GM21360 (cell line): ENCODE results near the gene IL12B.
A peak's percentile ranks its signal among the peaks of the same experiment; 100 is the strongest.
"Not testable (repeated sequence)": the region's sequence is repeated elsewhere in the genome, so short reads cannot be mapped to it uniquely, and the experiment has no call there.

Experiments
- ATAC-seq: cut with Tn5 transposase; IDR thresholded peaks from one replicate; pipeline ENCODE4 v1.9.1; 2021; ENCODE audit warnings: mild to moderate bottlenecking, moderate library complexity; ENCODE audit not compliant: unreplicated experiment

Gene IL12B

DNA sequence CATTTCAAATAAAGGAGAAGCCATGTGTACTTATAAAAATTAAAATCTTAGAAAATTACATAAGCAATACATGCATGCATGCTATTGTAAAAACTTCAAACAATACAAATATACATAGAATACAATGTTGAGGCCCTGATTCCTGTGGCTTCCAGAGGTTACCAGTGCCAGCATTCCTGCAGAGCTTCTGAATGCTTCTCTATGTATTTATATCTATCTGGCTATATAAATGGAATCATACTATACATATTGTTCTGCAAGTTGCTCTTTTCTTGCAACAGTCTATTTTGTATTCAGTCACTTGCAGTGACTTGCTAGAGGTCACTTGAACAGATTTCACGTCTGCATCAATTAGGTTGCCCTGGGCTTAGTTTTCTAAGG is 3.2 kb upstream of the IL12B start:
- ATAC-seq, result no peak

DNA sequence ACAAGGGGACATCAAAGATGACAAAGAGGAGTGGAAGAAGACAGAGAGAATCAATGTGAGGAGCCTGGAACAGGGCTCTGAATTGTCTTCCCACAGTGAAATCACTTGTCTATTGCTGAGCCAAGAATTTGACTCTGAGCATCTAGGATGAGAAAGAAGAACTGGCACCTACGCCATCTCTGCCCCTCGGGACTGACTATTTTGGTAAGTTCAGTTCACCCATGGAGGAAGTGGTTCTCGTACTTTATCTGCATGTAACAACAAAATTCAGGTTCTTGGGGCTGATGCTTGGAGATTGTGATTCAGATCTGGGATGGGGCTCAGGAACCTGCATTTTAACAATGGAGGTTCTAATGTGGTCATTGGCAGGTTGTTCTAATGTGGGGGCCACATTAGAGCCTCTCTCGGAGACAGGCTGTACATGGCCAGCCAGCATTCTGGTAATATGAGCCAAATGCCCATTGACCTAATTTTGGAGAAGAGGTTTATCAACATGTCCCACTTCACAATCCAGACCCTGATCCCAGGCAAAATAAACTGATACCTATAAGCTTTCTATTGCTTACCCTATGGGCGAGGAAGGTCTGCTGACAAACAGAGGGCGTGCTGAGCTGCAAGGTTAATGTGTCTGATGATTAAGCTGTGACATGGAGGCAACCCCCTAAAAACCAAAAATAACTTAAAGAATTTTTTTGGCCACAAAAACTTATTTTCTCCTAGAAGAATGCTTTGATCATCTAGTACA is 2.7 kb upstream of the IL12B start:
- ATAC-seq, result no peak

DNA sequence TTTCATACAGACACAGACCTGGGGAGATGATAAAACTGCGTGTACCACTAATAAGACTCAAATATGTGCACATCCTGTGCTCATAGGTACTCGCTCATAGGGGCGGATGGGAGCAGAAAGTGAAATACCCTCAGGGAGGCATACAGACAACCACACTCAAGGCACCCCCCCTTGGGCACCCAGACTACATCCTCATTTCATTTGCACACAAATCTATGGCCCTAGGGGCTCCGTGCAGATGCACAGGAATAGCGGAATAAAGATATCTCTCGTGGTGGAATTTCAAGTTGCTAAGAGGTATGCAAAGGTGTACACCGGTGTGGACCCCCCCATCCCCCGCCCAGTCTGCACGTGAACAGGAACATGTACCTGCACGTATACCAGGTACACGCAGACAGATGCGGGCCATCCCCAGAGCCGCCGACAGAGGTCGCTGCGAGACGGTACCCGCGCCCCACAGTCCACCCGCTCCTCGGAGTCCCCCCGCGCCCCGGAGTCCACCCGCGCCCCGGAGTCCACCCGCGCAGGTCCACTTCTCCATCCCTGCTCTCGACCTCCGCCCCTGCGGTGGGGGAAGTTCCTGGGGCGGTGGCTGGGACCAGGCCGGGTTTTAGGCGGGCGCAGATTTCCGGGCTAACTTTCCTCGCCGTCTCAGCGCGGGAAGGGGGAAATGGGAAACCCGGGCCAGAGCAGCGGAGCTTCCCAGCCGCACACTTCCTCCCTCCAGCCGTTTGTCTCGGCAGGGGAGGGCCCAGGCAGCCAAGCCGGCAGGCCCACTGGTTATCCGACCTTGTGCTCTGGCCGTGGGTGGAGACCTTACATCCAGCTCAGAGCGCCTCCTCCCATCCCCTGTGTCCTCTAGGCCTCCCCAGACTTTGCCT is 1.0 kb upstream of the IL12B start:
- peak; percentile 60 for ATAC-seq

DNA sequence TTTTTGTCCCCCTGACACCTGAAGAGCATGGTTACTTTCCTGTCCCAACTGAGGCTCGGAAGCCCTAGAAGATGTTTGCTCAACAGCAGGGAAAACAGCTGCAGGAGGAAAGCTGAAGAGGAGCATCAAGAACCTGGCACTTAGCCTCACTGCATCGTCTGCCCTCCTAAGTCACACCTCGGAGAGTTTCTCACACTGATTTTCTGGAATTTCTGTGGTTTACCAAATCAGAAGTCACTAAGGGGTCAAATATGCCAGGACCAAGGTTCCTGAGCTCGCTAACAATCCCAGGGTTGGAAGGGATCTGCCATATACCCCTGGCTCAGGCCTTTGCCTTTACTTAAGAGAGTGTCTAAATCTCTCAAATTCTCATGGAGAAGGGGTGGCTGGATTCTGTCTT is 5.3 kb downstream of the IL12B start:
- no peak for ATAC-seq

DNA sequence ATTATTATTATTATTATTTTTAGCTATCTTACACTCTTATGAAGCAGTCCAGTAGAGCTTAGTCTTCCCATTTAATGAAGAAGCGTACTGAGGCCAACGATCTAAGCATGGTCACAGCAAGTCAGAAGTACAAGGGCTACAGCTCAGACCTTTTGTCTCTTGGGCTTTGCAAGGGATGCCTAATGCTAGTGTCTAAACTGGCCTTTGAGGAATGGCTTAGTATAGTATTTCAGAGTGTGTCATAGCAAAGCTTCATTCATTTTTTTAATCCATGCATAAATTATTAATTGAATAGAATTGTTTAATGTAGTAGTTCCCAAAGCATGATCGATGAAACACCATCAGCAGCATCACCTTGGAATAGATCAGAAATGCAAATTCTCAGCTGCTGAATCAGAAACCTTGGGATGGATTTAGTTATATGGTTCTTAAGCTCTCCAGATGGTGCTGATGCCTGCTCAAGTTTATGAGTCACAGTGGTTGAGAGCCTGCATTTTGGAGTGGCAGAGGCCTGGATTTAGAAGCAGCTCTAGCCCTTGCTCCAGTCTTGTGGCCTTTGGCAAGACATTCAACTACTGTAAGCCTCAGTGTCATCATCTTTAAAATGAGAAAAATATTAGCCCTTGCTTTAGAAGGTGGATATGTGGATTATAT is 6.1 kb downstream of the IL12B start:
- no peak for ATAC-seq

DNA sequence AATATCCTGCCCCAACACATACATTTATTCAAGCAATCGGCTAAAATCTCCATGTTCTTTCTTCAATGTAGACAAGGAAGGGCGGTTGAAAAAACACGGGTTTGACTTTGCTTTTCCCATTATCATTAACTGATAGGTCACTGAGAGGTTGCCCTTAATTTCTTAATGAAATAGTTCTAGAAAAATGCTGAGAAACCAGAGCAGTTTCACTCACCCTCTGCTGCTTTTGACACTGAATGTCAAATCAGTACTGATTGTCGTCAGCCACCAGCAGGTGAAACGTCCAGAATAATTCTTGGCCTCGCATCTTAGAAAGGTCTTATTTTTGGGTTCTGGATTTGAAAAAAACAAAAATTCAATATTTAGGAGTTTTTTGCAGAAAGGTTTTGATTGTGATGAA is 8.1 kb downstream of the IL12B start:
- no peak for ATAC-seq

DNA sequence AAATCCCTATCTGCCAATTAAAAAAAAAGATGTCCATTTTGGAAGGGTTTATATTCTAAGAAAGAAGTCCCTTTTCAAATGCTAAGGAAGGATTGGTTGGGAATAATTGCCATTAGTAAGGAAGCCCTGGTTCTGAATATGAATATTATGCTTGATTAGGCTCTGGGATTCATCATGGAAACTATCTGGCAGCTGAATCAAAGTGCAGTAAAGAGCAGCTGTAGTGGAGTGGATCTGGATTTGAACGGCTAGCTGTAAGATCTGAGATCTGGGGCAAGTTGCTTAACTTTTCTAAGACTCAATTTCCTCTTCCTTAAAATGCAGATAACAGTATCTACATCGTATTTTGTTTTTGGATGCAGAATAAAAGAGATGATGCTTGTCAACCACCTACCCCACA is 10.5 kb downstream of the IL12B start:
- no peak for ATAC-seq

DNA sequence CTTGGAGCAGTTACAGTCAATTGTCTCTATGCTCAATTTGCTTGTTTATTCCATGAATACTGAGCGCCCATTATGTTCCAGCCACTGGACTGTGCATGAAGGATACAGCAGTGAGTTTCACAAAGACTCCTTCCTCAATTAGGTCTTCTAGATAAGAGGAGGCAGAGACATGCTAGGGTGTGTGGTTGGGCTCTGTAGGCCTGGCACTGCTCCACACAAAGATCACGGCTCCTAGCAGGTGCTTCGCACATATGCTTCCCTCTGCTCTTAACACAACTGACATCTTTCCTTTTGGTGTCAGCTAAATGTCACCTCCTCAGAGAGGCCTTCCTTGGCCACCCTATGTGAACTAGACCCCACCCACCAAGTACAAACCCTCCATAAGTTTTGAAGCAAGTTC is 10.9 kb downstream of the IL12B start:
- no peak for ATAC-seq

DNA sequence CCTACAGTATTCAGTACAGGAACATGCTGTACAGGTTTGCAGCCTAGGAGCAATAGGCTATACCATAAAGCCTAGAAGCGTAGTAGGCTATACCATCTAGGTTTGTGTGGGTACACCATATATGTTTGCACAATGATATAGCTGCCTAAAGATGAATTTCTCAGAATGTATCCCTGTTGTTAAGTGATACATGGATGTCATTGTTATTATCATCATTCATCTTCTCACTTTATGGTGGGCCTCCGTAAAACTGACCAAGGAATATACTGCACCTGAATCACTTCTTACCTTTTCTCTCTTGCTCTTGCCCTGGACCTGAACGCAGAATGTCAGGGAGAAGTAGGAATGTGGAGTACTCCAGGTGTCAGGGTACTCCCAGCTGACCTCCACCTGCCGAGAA is 11.8 kb downstream of the IL12B start:
- ATAC-seq, result no peak

DNA sequence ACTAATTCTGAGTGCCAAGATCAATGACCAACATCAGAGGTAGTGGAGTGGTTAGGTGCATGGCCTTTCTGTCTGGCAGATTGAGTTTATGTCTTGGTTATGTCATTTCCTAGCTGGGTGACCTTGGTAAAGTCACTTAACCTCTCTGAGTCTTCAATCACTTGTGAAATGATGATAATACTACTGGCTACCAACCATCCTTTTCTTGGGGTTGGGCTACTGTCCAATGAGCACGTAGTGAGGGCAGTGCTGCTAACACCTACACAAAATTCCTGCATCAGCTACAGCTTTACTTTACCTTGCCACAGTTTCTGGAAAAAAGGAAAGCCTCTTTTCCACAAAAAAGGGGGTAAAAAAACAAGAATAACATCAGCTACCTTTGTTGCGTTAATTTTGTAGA is 12.4 kb downstream of the IL12B start:
- no peak for ATAC-seq

DNA sequence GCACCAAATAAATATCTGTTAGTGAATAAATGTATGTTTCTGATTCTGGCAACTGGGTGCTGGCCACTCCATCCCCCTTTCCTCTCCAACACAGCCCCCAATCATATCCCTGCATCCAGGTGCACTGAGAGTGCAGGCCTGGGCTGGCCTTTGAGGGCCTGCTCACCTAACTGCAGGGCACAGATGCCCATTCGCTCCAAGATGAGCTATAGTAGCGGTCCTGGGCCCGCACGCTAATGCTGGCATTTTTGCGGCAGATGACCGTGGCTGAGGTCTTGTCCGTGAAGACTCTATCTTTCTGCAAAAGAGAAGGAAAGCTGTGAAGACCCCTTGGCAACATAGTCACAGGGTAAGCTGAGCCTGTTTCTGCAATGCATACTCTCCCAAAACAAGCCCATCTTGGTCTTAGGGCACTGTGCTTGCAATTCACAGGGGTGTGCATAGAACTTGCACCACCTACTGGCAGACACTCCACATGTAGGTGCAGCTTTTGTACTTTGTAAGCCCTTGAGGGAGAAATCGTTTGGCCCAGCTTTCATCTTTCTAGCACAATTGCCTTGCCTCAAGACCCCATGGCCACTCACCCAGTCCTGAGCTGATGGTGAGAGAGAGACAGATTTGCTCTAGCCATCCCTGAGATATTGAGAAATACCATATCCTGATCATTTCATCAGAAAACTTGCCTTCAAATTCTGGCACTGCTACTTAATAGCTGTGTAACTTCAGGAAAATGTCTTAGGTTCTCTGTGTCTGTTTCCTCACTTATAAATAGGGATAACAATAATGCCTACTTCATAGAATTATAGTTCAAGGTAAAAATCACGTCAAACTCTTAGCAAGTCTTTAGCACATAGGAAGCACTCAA is 13.5 kb downstream of the IL12B start:
- ATAC-seq, result no peak

DNA sequence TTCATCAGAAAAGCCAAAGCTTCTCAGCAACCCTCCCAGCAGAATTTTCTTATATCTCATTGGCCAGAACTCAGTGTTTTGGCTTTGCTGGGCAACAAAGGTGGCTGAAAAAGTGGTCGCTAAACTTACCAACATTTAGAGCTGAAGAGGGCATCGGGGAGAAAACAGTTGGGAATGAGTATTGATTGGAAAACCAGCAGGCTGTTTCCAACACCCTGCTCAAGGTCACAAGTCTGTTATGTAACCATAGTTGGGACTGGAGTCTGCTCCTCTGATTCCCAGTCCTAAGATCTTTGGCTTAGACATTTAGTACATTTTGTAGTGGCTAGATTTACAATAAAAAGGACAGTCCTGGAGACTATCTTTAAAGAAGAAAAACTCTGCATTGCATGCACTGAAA is 17.1 kb downstream of the IL12B start:
- ATAC-seq, result no peak

DNA sequence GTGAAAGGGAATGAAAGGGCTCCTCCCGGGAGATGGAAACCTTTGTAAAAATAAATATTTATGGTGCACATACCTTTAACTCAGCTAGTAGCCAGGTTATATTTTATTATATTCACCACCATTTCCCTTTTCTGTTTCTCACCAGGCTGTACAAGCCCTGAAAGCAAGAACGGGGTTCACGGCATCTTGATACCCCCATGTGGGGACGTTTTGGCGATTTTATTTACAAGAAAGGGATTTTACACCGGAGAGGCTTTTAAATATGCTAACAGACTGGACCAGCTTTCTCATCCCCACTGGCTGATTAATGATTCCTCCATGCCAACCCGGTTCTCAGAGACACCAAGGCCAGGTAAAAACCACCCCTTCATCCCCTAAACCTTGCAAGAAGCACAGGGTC is 19.2 kb downstream of the IL12B start:
- ATAC-seq, result no peak

DNA sequence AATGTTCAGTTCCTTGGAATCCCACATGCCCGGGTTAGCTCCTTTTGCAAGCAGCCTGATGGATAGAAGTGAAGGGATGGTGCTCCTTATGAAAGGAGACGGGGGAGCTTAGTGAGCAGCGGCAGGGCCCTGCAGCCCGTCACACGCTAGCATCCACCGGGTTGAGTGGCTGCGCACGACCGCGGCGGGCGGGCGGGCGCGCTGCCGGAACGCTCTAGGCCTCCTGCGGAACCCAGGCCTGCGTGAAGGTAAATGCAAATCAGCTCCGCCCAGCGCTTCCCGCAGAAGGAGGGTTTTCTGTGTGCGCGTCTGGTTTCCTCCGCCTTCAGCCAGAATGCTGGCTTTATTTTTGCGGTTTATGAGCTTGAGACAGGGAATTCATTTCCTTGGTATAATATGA is 19.8 kb downstream of the IL12B start:
- ATAC-seq, result no peak

DNA sequence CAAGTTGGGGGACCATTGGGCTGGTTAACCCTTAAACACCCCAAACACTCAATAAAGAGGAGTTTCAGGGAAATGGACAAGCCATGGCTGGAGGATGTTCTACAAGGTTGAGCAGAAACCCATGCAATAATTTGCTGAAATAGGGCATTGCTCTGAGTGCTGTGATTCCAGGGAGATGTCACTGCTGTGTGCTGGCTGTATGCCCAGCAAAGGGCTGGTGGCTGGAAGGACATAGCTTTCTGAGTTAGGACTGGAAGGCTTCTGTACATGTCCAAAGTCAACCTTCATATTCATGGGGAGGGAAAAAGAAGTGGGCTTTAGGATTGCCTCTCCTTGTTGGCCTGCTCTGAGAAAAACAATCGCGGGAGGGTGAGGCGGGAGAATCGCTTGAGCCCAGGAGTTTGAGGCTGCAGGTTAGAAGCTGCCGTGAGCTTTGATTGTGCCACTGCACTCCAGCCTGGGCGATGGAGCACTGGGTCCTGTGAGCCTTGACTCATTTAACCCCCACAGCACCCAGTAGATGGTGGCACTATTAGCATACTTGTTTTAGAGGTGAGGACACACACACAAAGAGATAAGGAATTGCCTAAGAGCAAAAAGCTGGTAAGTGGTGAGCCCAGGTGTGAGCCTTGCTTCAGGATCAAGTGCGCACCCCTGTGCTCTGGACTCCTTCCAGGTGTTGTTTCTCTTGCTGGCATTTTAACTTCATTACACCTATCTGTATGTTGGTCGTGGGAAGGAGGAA is 20.4 kb downstream of the IL12B start:
- no peak for ATAC-seq

DNA sequence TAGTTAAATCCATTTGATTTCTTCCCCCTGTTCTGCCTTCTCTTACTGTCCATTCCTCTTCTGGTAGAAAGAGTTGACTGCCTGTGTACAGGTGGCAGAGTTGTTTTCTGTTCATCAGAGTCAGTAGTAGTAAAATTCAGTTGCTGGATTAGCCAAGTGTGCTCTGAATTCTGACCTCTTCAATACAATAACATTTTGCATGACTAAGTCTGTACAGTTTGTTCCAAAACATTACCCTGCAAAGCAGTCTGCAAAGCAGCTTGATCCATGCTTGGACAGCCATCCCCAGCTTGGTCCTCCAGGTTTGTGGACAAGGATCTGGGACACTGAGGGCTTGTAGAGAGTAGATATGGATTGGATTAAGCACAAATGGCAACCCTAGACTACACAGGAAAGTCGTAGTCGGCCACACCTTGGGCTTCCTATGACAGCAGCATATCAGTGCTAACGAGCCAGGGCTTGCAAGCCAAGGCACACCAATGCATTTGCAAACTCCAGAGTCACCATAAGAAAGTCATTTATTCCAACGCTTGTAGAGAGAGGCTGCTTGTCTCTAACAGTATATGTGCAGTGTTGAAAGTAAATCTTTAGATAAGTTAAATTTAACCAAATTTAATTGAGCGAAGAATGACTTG is 25.2 kb downstream of the IL12B start:
- ATAC-seq, result no peak

DNA sequence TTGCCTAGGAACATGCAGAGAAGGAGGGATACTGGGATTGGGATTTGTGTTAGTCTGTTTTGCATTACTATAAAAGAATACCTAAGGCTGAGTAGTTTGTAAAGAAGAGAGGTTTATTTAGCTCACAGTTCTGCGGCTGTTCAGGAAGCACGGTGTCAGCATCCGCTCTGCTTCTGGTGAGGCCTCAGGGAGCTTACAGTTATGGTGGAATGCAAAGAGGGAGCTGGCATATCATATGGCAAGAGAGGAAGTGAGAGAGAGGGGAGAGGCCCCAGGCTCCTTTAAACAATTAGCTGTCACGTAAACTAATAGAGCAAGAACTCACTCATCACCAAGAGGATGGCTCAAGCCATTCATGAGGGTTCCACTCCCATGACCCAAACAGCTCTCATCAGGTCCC is 27.0 kb downstream of the IL12B start:
- no peak for ATAC-seq

DNA sequence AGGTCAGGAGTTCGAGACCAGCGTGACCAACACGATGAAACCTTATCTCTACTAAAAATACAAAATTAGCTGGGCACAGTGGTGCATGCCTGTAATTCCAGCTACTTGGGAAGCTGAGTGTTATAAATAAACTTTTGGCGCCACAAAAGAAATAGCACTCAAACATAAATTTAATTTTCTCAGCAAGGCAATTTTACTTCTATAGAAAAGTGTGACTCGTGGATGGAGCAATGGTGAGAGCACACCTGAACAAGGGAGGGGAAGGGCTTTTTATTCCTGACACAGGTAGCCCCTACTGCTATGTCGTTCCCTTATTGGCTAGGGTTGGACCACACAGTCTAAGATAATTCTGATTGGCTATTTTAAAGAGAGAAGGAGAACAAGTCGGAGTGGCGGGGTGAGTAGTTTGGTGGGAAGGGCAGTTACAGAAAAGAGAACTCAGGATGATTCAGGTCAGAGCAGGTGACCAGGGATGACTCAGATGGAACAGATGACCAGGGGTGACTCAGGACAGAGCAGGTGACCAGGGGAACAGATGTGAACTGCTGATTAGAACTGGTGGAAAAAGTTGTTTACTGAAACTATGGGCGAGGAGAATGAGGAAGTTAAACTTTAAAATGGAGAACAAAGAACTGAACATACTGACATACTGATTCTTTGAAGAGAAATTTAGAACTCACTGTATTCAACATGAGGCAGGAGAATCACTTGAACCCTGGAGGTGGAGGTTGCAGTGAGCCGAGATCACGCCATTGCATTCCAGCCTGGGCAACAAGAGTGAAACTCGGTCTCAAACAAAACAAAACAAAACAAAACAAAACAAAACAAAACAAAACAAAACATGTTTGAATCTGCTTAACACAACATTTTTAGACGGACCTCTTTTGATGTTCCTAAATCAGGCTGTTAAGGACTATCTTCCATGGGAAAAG is 28.1 kb downstream of the IL12B start:
- ATAC-seq, result not testable (repeated sequence)

DNA sequence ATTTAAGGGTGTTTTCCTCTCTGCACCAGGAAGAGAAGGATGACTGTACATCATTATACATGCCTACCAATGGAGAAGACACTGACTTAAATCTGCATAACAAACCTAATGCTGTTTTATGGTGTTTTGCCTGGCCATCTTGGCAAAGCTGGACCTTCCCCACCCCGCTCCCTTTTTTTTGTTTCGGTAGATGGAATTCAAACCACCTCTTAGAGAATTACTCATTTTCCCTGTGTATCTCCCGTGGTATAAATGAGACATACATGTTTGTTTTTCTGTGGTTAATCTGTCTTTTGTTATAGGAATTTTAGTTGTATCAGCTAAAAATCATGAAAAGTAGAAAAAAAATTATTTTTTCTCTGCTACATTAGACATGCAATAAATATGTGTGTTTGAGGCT is 28.8 kb downstream of the IL12B start:
- ATAC-seq, result no peak
